Testis (tissue), 3 donors: ENCODE data around the gene MYO1B. TPM values are rescaled to one million over a fixed set of nuclear protein-coding genes. Genes with fewer than 3 reads are reported as not detected.

Source experiments
- DNase-seq: peaks from one replicate; pipeline ENCODE4 v3.0.0-alpha.2; 2019
- H3K27ac ChIP-seq, 2 donors: fragments of 200-600 bp; sonication (generic); one replicate each; pipeline ENCODE4 v1.5.1; 2019
- H3K27me3 ChIP-seq: fragments of 200-600 bp; sonication (generic); one replicate; pipeline ENCODE4 v1.5.1; 2019
- H3K36me3 ChIP-seq: fragments of 200-600 bp; sonication (generic); one replicate; pipeline ENCODE4 v1.5.1; 2017; ENCODE audit warnings: low read depth; ENCODE audit errors: missing control alignments
- H3K4me1 ChIP-seq: fragments of 200-600 bp; sonication (generic); one replicate; pipeline ENCODE4 v1.5.1; 2019
- H3K4me3 ChIP-seq, 2 donors: fragments of 200-600 bp; sonication (generic); one replicate each; pipeline ENCODE4 v1.5.1; 2017 to 2019
- H3K9me3 ChIP-seq: fragments of 200-600 bp; sonication (generic); one replicate; pipeline ENCODE4 v1.5.1; 2017
- POLR2A ChIP-seq: fragments of 450-650 bp; IDR thresholded peaks from one replicate; pipeline ENCODE4 v1.6.1; 2017; ENCODE audit warnings: antibody characterized with exemption, mild to moderate bottlenecking, moderate library complexity
- WGBS, 2 donors: methylation state at CpG; one replicate each; pipeline ENCODE4 v1.1.5; 2018; 5-methylcytosine and 5-hydroxymethylcytosine counted together
- intact Hi-C: fragments of 100-400 bp; cut with DNase I; formaldehyde crosslinking; loops from one replicate; pipeline ENCODE4 v1.15.1; 2023; ENCODE audit warnings: low total_unique reads
- polyA plus RNA-seq: library from polyadenylated mRNA; stranded (reverse); fragments of 350-450 nt; fragmentation: Illumina TruSeq; extraction: RNeasy Lipid Tissue Mini Kit (QIAGEN cat#74804); gene quantifications from one replicate; pipeline ENCODE4 v1.2.3, GENCODE V29; 2014; ENCODE audit warnings: low read depth, low replicate concordance; ENCODE audit not compliant: insufficient read depth
- total RNA-seq, 2 donors: library from RNA; depleted of rRNA; stranded (reverse); fragments of >200 nt; gene quantifications; one replicate each; pipeline ENCODE4 v1.2.3, GENCODE V29; 2016
- TF ChIP-seq, protein P1 (sequence below), 3 experiments: fragments of 450-650 bp in 2 of 3; fragments of 200-600 bp in 1 of 3; sonication (generic) in 1 of 3; IDR thresholded peaks; one replicate each; pipeline ENCODE4 v1.5.1; 2016 to 2019; ENCODE audit warnings: antibody characterized with exemption in 3 of 3, mild to moderate bottlenecking in 2 of 3, moderate library complexity in 1 of 3

Gene MYO1B
- total and polyA plus RNA-seq, 3 donors from 2014 or later: 14.5 to 30.8 (median 26.8) TPM

DNA sequence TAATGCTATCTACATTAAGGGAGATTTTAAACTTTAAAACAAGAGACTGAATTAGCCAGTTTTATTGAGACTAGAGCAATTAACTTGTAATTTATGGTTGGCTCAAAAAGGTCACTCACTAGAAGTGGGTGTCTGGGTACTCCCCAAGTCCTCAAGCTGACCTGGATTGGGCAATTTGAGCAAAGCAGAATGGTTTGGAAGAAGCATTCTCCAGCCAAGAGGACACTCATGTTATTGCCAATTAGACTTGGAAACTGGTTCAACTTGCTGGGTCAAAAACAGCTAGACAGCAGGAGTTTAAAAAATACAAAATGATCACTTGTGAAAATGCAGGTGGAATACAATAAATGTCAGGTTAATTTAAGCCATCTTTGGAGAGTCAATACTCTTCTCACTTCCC lies 29.5 kb upstream of the MYO1B start:
- DNase-seq: no peak
- Histone ChIP-seq H3K27me3 (no peaks in the 10 kb centered on the region), H3K4me1 (no peaks in the 10 kb centered on the region), H3K4me3 (no peak overlapping the region), H3K36me3 (no peaks in the 10 kb centered on the region), H3K9me3 (no peaks in the 10 kb centered on the region), H3K27ac (no peak overlapping the region)
- intact Hi-C loops: no loop called here
- TF ChIP-seq POLR2A: no peak
- TF ChIP-seq, protein P1, sequence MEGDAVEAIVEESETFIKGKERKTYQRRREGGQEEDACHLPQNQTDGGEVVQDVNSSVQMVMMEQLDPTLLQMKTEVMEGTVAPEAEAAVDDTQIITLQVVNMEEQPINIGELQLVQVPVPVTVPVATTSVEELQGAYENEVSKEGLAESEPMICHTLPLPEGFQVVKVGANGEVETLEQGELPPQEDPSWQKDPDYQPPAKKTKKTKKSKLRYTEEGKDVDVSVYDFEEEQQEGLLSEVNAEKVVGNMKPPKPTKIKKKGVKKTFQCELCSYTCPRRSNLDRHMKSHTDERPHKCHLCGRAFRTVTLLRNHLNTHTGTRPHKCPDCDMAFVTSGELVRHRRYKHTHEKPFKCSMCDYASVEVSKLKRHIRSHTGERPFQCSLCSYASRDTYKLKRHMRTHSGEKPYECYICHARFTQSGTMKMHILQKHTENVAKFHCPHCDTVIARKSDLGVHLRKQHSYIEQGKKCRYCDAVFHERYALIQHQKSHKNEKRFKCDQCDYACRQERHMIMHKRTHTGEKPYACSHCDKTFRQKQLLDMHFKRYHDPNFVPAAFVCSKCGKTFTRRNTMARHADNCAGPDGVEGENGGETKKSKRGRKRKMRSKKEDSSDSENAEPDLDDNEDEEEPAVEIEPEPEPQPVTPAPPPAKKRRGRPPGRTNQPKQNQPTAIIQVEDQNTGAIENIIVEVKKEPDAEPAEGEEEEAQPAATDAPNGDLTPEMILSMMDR (IDR thresholded peaks at IDR 0.05): no peak

DNA sequence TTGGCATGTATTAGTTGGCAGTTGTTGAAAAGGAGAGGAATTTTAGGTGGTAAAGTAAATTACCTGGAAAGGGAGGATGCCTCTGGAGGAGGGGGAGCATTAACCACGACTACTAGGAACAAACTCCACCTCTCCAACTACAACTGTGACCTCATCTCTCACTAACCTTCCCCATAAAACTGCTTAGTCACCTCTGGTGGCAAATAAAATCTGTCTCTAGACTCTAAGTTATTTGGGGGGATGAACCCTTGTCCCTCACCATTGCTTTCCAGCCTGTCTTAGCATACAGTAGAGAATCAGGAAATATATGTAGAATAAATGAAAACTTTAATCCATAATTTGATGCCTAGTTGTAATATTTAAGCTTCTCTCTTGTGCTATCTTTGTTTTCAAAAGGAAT lies 27.6 kb upstream of the MYO1B start:
- DNase-seq: no peak
- WGBS, 2 donors: 41 to 58% methylated on average over 1 of the region's 1 CpG
- H3K27me3 ChIP-seq: no peaks in the 10 kb centered on the region
- no peak overlapping the region for H3K27ac ChIP-seq
- no peaks in the 10 kb centered on the region for H3K9me3 ChIP-seq
- no peak for TF ChIP-seq POLR2A
- TF ChIP-seq, protein P1 (IDR thresholded peaks at IDR 0.05): no peak
- H3K4me1 ChIP-seq: no peaks in the 10 kb centered on the region
- intact Hi-C loops: no loop called here
- no peak overlapping the region for H3K4me3 ChIP-seq
- no peaks in the 10 kb centered on the region for H3K36me3 ChIP-seq

DNA sequence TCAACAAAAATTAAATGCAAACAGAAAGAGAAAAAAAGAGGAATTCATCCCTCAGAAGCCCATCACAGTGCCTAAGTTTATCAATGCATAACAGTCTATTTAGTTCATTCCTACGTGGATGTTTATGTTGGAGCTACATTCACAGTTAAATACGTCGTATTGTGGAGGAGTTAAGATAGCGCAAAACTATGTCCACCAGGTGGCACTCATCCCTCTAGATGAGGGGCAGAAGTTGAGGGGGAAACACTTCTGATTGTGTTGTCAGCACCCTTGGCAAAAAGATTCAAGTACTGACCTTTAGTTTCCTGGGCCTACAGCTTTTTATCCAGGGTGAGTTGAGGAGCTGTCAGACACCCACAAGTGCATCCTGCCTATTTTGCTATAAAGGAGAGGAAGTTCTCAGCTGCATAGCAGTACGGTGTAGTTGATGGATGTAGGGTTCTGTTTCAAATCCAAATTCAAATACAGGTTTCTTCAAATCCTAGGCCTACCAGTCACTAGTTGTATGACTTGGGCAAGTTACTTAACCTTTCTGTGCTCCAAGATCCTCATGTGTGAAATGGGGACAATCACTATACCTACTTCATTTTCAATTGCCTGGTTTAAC lies 26.8 kb upstream of the MYO1B start:
- TF ChIP-seq, protein P1 (IDR thresholded peaks at IDR 0.05): peak; percentile 37 to 63 (median 40)
- no peak for TF ChIP-seq POLR2A
- intact Hi-C loops: no loop called here
- peak; percentile 69 for DNase-seq
- WGBS, 2 donors: 53 to 57% methylated on average over 5 of the region's 5 CpGs
- Histone ChIP-seq H3K4me1 (no peaks in the 10 kb centered on the region), H3K9me3 (no peaks in the 10 kb centered on the region), H3K27me3 (no peaks in the 10 kb centered on the region), H3K36me3 (no peaks in the 10 kb centered on the region), H3K4me3 (no peak overlapping the region), H3K27ac (no peak overlapping the region)

DNA sequence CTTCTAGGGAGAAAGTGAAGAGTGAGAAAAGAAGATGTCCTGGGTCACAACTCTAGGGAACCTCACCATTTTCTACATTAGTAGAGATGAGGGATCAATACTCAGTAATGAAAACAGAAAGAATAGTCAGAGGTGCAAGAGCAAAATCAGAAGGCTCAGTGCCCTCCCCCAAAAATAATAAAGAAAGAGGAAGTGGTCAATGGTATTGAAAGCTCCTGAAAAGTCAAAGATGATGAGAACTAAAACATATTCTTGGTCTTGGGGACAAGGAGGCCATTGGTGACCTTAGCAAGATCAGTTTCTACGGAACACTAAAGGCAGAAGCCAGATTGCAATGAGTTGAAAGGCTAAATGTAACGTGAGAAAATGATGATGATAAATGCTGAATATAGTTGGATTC lies 24.5 kb upstream of the MYO1B start:
- TF ChIP-seq, protein P1 (IDR thresholded peaks at IDR 0.05): no peak
- TF ChIP-seq POLR2A: no peak
- no peak overlapping the region for H3K27ac ChIP-seq
- no peak overlapping the region for H3K4me3 ChIP-seq
- no peak for DNase-seq
- no peaks in the 10 kb centered on the region for H3K9me3 ChIP-seq
- intact Hi-C loops: no loop called here
- H3K27me3 ChIP-seq: no peaks in the 10 kb centered on the region
- H3K36me3 ChIP-seq: no peaks in the 10 kb centered on the region
- 93 to 96% methylated on average over 2 of the region's 2 CpGs for WGBS, 2 donors
- H3K4me1 ChIP-seq: no peaks in the 10 kb centered on the region

DNA sequence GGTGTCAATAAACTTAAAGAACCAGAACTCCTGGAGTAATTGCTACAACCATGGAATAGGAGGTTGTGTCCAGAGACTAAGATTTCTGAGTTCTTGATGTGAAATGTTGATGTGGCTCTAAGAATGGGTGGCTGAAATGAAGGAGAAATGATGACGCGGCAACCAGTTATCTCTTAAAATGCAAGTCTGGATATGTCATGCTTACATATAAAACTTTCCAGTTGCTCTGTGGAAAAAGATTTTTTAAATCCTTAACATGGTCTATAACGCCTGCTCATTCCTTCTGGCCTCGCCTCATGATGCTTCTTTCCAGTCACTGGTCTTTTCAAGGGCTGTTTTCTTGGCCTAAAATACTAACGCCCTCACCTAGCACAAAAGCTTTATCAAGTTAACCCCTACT lies 23.5 kb upstream of the MYO1B start:
- no peak overlapping the region for H3K27ac ChIP-seq
- TF ChIP-seq POLR2A: no peak
- TF ChIP-seq, protein P1 (IDR thresholded peaks at IDR 0.05): no peak
- intact Hi-C loops: no loop called here
- H3K4me3 ChIP-seq: no peak overlapping the region
- no peaks in the 10 kb centered on the region for H3K9me3 ChIP-seq
- H3K27me3 ChIP-seq: no peaks in the 10 kb centered on the region
- WGBS, 2 donors: 69 to 90% methylated on average over 5 of the region's 5 CpGs
- no peak for DNase-seq
- no peaks in the 10 kb centered on the region for H3K36me3 ChIP-seq
- H3K4me1 ChIP-seq: no peaks in the 10 kb centered on the region
